ENCODE results near the gene KIF15. TPM values are rescaled to one million over a fixed set of nuclear protein-coding genes. Genes with fewer than 3 reads are reported as not detected.

Gene KIF15
- polyA plus RNA-seq, 2 of the 4 experiments (the other 2 are of a cell fraction) = 8.7 to 13.5 TPM

DNA sequence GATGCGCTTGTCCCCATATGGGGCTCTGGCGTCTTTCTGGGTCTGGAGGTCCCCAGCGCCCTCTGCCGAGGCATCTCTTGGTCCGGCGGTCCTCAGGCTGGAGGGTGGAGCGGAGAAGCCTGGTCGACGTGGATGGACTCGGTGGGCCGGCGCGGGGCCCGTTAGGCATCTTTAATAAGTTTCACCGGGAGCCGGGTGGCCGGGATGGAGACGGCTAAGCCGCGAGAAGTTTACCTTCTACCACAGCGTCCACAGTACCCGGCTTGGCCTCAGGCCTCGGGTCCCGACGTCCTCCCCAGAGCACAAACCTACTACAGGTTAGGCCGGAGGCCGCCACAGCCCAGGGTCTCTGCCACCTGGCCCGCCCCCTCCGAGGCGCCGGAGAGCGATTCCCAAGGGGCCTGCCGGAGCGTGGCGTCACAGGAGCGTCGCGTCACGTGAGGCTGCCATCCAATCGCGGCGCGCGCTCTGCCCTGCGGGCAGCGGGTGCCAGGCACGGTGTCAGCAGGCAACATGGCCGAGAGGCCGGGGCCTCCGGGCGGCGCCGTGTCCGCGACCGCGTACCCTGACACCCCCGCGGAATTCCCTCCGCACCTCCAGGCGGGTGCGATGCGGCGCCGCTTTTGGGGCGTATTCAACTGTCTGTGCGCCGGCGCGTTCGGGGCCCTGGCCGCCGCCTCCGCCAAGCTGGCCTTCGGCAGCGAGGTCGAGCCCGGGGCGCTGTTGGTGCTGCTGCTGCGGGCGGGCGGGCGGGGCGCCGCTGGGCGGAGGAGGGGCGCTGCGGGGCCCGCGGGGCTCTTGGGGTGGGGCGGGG, 100.0 kb downstream of the KIF15 start, which contains the start of gene TMEM42 (continued):
- TF ChIP-seq, protein P1, sequence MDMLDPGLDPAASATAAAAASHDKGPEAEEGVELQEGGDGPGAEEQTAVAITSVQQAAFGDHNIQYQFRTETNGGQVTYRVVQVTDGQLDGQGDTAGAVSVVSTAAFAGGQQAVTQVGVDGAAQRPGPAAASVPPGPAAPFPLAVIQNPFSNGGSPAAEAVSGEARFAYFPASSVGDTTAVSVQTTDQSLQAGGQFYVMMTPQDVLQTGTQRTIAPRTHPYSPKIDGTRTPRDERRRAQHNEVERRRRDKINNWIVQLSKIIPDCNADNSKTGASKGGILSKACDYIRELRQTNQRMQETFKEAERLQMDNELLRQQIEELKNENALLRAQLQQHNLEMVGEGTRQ (IDR thresholded peaks at IDR 0.05) = peak; percentile 98

DNA sequence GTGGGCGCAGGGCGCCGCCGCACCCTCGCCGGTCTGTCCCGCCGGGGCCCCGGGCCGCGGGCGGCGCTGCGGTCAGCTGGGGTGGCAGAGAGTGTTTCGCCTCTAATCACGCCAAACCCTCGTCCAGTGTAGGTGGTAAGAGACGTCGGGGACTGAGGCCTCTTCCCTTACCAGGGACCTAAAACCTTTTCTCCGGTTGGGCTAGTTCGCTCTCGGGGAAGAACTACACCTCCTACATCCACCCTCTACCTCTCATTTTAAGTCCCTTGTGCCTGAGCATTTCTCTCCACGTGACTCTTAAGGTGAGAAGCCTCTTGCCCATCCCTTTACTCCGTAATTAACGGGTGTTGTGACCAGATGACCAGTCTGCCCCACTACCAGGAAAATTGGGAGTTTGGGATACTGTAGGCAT, 100.6 kb downstream of the KIF15 start:
- DNase-seq (ENCODE audit: low read depth in 1 of 2, low spot score in 1 of 2) (peak in 1 of 2 experiments; percentile 22), ATAC-seq (peak; percentile 18 to 76), FAIRE-seq (no peak)
- CTCF ChIA-PET = no interaction called here
- Histone ChIP-seq H3K27ac (peak overlapping the region; percentile 90 to 97), H3K9me3 (no peaks in the 10 kb centered on the region), H3K4me3 (peak overlapping the region; percentile 71), H3K4me1 (peaks cover 6% of the 10 kb centered on the region; the same call in 2 of the 3 replicates), H3K4me2 (peak overlapping the region; percentile 96)
- POLR2A ChIA-PET = no interaction called here
- no peak for TF ChIP-seq RARB (CRISPR knock-in tag; IDR thresholded peaks at IDR 0.05)
- no peak for TF ChIP-seq CBX2 (IDR thresholded peaks at IDR 0.05; ENCODE audit: borderline replicate concordance, low read depth)
- no peak for TF ChIP-seq JUN (IDR thresholded peaks at IDR 0.05)
- TF ChIP-seq POLR2A (IDR thresholded peaks at IDR 0.05; ENCODE audit: low read length) = no peak
- TF ChIP-seq, protein P2, sequence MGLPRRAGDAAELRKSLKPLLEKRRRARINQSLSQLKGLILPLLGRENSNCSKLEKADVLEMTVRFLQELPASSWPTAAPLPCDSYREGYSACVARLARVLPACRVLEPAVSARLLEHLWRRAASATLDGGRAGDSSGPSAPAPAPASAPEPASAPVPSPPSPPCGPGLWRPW (IDR thresholded peaks at IDR 0.05) = no peak
- TF ChIP-seq, protein P1 (IDR thresholded peaks at IDR 0.05) = peak; percentile 66
- no peak for TF ChIP-seq EHF (CRISPR knock-in tag; IDR thresholded peaks at IDR 0.05)
- no peak for TF ChIP-seq RCOR1 (IDR thresholded peaks at IDR 0.05; ENCODE audit: low read depth, low read length)
- TF ChIP-seq, protein P3, sequence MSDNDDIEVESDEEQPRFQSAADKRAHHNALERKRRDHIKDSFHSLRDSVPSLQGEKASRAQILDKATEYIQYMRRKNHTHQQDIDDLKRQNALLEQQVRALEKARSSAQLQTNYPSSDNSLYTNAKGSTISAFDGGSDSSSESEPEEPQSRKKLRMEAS (IDR thresholded peaks at IDR 0.05) = peak; percentile 20; the same call in 1 of the 2 replicates
- WGBS (ENCODE audit: missing lambda C conversion rate) = 9% methylated on average over 14 of the region's 25 CpGs

DNA sequence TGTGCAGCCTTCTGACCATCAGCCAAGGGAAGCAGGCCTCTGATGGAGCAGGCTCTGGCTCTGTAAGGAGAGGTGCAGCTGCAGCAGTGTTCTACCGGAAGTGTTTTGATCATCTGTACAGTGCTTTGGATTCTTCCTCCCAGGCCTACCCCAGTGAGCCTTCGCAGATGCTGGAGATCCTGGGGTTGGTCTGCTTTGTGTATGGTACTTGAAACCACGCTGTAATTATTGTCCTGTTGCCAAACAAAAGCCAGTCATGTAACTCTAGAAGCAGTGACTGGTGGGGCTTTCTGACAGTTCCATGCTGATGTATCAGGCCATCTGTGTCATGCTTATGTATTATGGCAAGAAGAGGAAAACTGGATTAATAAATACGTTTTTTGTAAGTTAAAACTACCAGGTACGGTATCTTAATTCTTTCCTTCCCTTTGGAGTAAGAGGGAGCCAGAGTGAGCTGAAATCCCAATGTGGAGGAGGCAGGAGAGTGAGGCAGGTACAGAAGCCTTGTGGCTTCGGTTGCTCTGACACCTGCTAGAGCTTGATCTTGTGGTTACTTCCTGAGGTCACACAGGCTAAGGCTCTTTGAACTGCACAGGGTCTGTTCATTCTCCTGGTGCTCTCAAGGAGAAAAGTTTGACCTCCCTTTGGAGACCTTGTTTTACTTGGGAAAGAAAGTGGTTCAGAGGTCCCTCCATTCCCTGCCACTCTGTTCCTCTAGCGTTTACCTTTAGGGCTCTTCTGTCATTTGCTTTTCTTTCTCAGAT, 103.9 kb downstream of the KIF15 start:
- no peak overlapping the region for H3K27ac ChIP-seq
- ChIA-PET CTCF (no interaction called here), POLR2A (no interaction called here)
- WGBS (ENCODE audit: missing lambda C conversion rate) = 91% methylated on average over 6 of the region's 7 CpGs
- no peak overlapping the region for H3K4me3 ChIP-seq
- H3K4me1 ChIP-seq = peaks cover 10% of the 10 kb centered on the region
- TF ChIP-seq NR3C1 (IDR thresholded peaks at IDR 0.05) = no peak
- no peak for TF ChIP-seq FOXS1 (CRISPR knock-in tag; IDR thresholded peaks at IDR 0.05)
- no peak for TF ChIP-seq ZNF302 (CRISPR knock-in tag; IDR thresholded peaks at IDR 0.05)
- no peak for TF ChIP-seq ZSCAN20 (CRISPR knock-in tag; IDR thresholded peaks at IDR 0.05)
- no peak for TF ChIP-seq SMC3 (IDR thresholded peaks at IDR 0.05)
- no peak for TF ChIP-seq ZC3H11A (IDR thresholded peaks at IDR 0.05)
- TF ChIP-seq CHD2 (IDR thresholded peaks at IDR 0.05; ENCODE audit: low read length, partially characterized antibody) = no peak
- TF ChIP-seq, protein P4, sequence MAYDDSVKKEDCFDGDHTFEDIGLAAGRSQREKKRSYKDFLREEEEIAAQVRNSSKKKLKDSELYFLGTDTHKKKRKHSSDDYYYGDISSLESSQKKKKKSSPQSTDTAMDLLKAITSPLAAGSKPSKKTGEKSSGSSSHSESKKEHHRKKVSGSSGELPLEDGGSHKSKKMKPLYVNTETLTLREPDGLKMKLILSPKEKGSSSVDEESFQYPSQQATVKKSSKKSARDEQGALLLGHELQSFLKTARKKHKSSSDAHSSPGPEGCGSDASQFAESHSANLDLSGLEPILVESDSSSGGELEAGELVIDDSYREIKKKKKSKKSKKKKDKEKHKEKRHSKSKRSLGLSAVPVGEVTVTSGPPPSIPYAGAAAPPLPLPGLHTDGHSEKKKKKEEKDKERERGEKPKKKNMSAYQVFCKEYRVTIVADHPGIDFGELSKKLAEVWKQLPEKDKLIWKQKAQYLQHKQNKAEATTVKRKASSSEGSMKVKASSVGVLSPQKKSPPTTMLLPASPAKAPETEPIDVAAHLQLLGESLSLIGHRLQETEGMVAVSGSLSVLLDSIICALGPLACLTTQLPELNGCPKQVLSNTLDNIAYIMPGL (CRISPR knock-in tag; IDR thresholded peaks at IDR 0.05; ENCODE audit: borderline replicate concordance) = no peak
- no peak for FAIRE-seq
- no peak for ATAC-seq
- no peak for DNase-seq (ENCODE audit: low read depth in 1 of 2, low spot score in 1 of 2)
- H3K9me3 ChIP-seq = no peaks in the 10 kb centered on the region
- no peak overlapping the region for H3K4me2 ChIP-seq

All from A549 (cell line).